GM18867 (cell line): ENCODE results near the gene PDGFC.

ENCODE experiments used
- ATAC-seq: cut with Tn5 transposase; IDR thresholded peaks from one replicate; pipeline ENCODE4 v1.9.1; 2021; ENCODE audit warnings: mild to moderate bottlenecking, moderate library complexity; ENCODE audit not compliant: unreplicated experiment

PDGFC gene

GRCh38 chr4:156975686-156976085 is 4.1 kb upstream of the PDGFC start:
- ATAC-seq, result no peak

DNA sequence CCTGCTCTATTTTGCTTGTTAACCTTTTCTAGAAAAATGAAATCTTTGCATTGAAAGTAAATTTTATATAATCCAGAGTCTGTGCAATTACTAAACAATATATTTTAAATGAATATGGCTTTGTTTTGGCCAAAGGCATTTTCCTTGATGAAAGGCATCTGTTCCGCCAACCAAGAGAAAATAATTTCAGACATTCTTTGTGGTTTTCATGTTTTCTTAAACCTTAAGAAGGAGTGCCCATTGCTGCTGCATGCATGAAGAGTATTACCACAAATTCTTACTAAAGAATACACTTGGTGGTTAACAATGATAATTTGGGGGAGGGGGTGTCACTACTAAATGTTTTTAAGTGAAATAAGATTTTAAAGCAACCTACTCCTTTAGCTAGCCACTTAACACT is 2.7 kb upstream of the PDGFC start:
- no peak for ATAC-seq

- ATAC-seq, result no peak
Measured at GRCh38 chr4:156972379-156973015, 898 bp upstream of the PDGFC start.

- no peak for ATAC-seq
Measured at GRCh38 chr4:156971165-156971675, 379 bp downstream of the PDGFC start.

GRCh38 chr4:156970501-156971164 is 966 bp downstream of the PDGFC start:
- ATAC-seq, result no peak

GRCh38 chr4:156969911-156970310 is 1.7 kb downstream of the PDGFC start:
- ATAC-seq, result no peak

DNA sequence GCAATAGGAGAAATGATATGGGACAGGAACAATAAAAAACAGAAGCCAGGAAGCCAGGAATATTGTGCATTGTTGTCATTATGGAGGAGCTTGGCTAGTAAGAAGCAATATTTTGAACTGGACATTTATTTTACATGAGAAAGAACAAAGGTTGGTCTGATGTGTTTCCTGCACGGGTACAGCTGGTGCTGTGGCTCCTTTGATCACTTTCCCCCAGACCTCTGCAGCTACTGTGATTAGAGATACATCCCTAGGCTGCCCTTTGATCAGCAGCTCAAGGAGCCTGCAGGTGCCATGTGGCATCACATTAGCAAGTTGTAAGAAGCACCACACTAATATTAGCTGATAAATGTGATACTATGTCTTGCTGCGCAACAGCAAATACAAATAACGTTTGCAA is 2.5 kb downstream of the PDGFC start:
- no peak for ATAC-seq

DNA sequence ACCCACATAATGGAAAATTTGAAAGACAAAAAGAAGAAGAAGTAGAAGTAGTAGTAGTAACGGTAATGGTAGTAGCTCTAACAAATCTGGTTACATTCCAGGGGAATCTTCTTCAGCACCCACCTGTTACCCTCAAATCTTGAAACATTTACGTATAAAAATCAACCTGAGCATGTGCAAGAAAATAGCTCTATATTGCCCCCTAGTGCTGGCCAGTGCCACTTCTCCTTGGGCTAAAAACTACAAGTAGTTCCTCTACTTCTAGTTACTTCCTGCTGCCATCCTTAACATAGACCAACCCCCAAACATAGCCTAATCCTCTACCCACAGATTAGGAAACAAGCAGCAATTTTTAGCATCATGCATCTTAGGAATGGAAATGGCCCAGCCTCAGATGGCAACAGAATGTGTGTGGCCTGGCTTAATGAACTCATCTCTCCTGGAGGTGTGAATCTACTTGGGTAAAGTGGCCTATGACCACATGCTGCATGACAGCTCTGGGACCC is 3.1 kb downstream of the PDGFC start:
- ATAC-seq, result peak; percentile 90

- ATAC-seq, result no peak
Measured at GRCh38 chr4:156966836-156967235, 4.8 kb downstream of the PDGFC start.

DNA sequence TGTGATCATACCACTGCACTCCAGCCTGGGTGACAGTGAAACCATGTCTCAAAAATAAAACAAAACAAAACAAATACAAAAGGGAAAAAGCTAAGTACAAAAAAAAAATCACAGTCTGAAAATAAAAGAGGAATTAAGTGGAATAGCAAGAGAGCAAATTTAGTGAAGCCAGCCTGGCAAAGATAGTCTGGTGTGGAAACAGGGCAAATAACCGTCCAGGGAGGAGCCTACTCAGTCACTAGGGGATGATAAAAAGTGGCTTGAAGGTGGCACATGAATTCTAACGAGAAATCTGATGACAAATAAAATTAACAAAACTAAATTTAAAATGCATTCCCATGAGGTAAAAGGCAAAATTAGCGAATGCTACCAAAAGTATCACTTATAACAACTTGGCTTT is 8.2 kb downstream of the PDGFC start:
- ATAC-seq, result no peak

DNA sequence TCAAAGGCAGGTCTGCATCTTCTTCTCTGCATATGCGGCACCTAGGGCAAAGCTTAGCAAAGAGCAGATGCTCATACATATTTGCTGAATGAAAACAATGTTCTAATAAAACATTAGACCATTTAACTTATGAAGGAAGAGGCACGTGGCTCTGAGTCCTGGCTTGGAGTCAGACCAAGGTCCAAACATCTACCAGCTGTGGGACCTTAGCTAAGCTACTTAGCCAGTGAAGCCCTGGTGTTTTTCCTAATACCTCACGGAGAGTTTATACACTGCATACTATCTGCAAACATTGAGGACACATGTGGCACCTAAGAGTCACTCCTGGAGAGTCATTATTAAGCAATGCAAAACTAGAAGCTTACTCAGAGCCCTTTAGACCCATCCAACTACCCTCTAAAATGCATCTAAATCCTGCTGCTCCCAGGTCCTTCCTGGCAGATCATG is 9.0 kb downstream of the PDGFC start:
- ATAC-seq, result no peak

DNA sequence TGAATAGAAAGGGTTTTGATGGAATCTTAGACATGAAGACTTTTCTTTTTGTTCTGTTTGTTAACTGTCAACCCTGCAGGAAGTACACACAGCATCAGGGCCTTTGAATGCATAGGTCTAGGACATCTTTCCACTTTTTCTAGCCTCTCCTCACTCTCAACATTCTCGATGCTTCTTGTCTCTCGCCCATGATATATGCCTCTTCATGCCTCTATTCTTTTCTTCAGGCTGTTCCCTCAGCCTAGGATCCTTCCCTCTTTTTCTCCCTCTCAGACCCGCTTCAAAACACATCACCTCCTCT is 9.6 kb downstream of the PDGFC start:
- ATAC-seq, result no peak

- no peak for ATAC-seq
Measured at GRCh38 chr4:156961196-156962057, 10.2 kb downstream of the PDGFC start.

GRCh38 chr4:156959298-156959702 is 12.3 kb downstream of the PDGFC start:
- ATAC-seq, result no peak

- ATAC-seq, result no peak
Measured at GRCh38 chr4:156958276-156959074, 13.1 kb downstream of the PDGFC start.

- ATAC-seq, result no peak
Measured at GRCh38 chr4:156957556-156957955, 14.0 kb downstream of the PDGFC start.

- ATAC-seq, result no peak
Measured at GRCh38 chr4:156956826-156957368, 14.7 kb downstream of the PDGFC start.

- ATAC-seq, result no peak
Measured at GRCh38 chr4:156956359-156956758, 15.2 kb downstream of the PDGFC start.

DNA sequence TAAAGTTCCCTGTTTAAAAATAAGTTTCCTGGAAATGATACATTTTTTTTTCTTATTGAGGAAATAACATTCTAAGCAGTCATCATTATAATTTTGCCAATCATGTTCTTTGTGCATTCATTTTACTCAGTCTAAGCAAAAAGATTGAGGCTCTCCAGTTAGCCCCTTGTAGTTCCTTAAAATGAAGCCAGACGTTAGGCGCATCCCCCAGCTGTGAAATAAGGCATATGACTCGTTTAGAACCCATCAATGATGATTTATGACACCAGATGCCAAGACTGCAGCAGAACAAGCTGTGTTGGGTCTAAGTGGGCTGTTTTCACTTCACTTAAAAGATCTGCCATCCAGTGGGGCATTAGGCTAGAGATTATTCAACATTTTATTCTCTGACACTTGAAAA is 17.0 kb downstream of the PDGFC start:
- no peak for ATAC-seq

DNA sequence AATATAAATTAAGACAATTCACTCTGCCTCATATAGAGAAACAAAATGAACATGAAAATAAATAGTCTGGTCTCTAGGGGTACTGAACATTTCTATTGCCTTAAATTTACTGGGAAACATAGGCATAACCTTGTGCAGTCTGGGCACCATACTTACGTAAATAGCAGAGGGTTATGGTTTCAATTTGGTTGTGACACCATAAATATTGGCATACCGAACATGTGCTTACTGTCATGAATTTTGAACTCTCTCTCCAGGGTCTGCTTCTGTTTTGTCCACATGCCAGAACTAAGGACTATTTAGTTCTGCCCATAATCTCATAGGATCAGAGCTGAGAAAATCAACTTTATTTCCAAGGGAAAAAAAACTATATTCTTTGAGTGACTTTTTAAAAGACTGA is 17.6 kb downstream of the PDGFC start:
- ATAC-seq, result no peak

DNA sequence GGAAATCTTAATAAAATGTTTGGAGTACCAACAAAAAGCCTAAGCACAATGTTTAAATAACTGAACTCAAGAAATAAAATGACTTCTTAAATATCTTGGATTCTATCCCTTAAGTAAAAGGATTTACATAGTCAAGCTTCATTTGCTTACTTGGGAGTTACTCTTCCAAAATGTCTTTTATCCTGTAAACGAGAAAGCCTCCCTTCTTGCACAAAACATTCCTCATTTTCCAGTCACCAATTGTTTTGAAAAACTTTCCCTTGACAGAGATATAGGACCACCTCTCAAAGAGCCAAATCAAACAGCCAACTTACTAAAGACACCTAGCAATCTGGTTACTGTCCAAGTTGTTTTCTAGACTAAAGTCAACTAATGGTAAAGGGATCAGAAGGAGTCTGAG is 18.6 kb downstream of the PDGFC start:
- ATAC-seq, result no peak
